GM23248 (cell line): ENCODE measurements around the gene WEE2. TPM values are rescaled to one million over a fixed set of nuclear protein-coding genes. Genes with fewer than 3 reads are reported as not detected.

ENCODE experiments used
- DNase-seq: peaks from one replicate; pipeline ENCODE4 v3.0.0-alpha.2; 2015
- H2AFZ ChIP-seq: fragments of 200-600 bp; sonication (generic); 2 replicates; pipeline ENCODE4 v1.6.1; 2016; ENCODE audit warnings: antibody characterized with exemption
- H3F3A ChIP-seq: fragments of 200-600 bp; sonication (generic); 2 replicates; pipeline ENCODE4 v1.6.1; 2016; ENCODE audit warnings: mild to moderate bottlenecking, antibody characterized with exemption, mixed run types; ENCODE audit not compliant: insufficient read depth
- H3K27ac ChIP-seq: fragments of 200-600 bp; sonication (generic); 2 replicates; pipeline ENCODE4 v1.5.1; 2016; ENCODE audit warnings: mild to moderate bottlenecking
- H3K27me3 ChIP-seq: fragments of 200-600 bp; sonication (generic); replicated peaks from 2 replicates; pipeline ENCODE4 v1.6.1; 2016; ENCODE audit warnings: mild to moderate bottlenecking; ENCODE audit not compliant: insufficient read depth
- H3K36me3 ChIP-seq: fragments of 200-600 bp; sonication (generic); 2 replicates; pipeline ENCODE4 v1.6.1; 2016; ENCODE audit warnings: low read depth, mild to moderate bottlenecking
- H3K4me1 ChIP-seq: fragments of 200-600 bp; sonication (generic); 2 replicates; pipeline ENCODE4 v1.6.1; 2016; ENCODE audit warnings: mild to moderate bottlenecking; ENCODE audit not compliant: insufficient read depth
- H3K4me2 ChIP-seq: fragments of 200-600 bp; sonication (generic); one replicate; pipeline ENCODE4 v1.6.1; 2016; ENCODE audit warnings: mild to moderate bottlenecking; ENCODE audit not compliant: unreplicated experiment
- H3K4me3 ChIP-seq: fragments of 200-600 bp; sonication (generic); 2 replicates; pipeline ENCODE4 v1.5.1; 2016; ENCODE audit warnings: mild to moderate bottlenecking
- H3K79me2 ChIP-seq: fragments of 200-600 bp; sonication (generic); 2 replicates; pipeline ENCODE4 v1.6.1; 2016; ENCODE audit warnings: mild to moderate bottlenecking; ENCODE audit not compliant: insufficient read depth
- H3K9ac ChIP-seq: fragments of 200-600 bp; sonication (generic); 2 replicates; pipeline ENCODE4 v1.6.1; 2016; ENCODE audit warnings: mild to moderate bottlenecking
- H3K9me2 ChIP-seq: fragments of 200-600 bp; sonication (generic); 2 replicates; pipeline ENCODE4 v1.6.1; 2016; ENCODE audit warnings: mixed run types, mild to moderate bottlenecking, moderate library complexity; ENCODE audit not compliant: insufficient read depth
- H3K9me3 ChIP-seq: fragments of 200-600 bp; sonication (generic); one replicate; pipeline ENCODE4 v1.6.1; 2017; ENCODE audit warnings: low read depth
- H4K20me1 ChIP-seq: fragments of 200-600 bp; sonication (generic); 2 replicates; pipeline ENCODE4 v1.6.0; 2016; ENCODE audit not compliant: insufficient read depth
- EZH2 ChIP-seq: fragments of 200-600 bp; sonication (generic); IDR thresholded peaks from 2 replicates; pipeline ENCODE4 v1.6.1; 2018; ENCODE audit warnings: antibody characterized with exemption, mild to moderate bottlenecking; ENCODE audit not compliant: insufficient read depth, poor library complexity, severe bottlenecking
- EZH2phosphoT487 ChIP-seq: fragments of 200-600 bp; sonication (generic); IDR thresholded peaks from 2 replicates; pipeline ENCODE4 v1.6.1; 2018; ENCODE audit warnings: antibody characterized with exemption, moderate library complexity, mild to moderate bottlenecking, low read depth; ENCODE audit not compliant: insufficient read depth
- WGBS, 2 experiments: methylation state at CpG; one replicate each; pipeline ENCODE4 v1.1.6; 2015 to 2017; ENCODE audit warnings: low lambda C conversion rate in 2 of 2, low coverage in 1 of 2; ENCODE audit errors: missing lambda C conversion rate in 2 of 2; 5-methylcytosine and 5-hydroxymethylcytosine counted together
- in situ Hi-C: fragments of 300-500 bp; cut with MboI; formaldehyde crosslinking; loops from 2 replicates; pipeline ENCODE4 v1.15.0; 2020
- polyA plus RNA-seq: library from polyadenylated mRNA; unstranded; fragments of >200 nt; fragmentation: Nextera tagmentation; extraction: Ambion mirVana; gene quantifications from 2 replicates; pipeline ENCODE4 v1.2.1, GENCODE V29; 2016
- total RNA-seq: library from RNA; depleted of rRNA; stranded (reverse); fragments of >200 nt; shearing (Covaris generic); gene quantifications from 2 replicates; pipeline ENCODE4 v1.2.3, GENCODE V29; 2014

Gene WEE2
- total and polyA plus RNA-seq, 2 experiments from 2014 or later = not detected

DNA sequence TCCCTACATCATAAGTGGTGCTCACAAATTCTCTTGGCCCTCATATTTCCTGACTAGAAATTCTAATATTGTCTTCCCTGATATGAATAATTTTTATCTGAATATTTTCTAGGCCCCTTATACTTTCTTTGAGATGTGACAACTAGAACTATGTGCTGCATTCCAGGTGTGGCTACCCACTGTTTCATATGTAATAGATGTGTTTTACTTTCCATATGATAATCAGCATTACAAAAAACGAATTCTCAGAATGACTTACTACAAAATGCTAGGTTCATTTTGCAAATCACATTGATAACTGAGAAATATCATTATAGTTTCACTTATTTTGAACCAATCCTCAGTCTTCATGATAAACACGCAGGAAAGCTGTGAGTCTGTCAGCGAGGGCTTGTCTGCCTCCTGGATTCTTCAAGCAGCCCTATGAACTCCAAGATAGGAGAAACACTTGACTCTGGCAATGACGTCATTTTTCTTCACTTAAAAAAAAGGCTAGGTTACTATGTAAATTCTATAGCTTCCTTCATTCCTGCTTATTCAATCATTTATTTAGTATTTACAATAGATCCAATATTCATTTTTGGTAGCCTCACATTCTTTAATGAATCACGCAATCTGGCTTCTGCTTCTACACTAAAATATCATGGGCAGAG lies 4.6 kb downstream of the WEE2 start:
- Histone ChIP-seq H2AFZ (no peak overlapping the region), H3K4me1 (no peaks in the 10 kb centered on the region), H3K4me2 (no peak overlapping the region), H3K36me3 (no peaks in the 10 kb centered on the region), H3K27ac (no peak overlapping the region), H3F3A (no peaks in the 10 kb centered on the region), H3K27me3 (no peaks in the 10 kb centered on the region), H3K79me2 (no peaks in the 10 kb centered on the region), H3K4me3 (no peak overlapping the region), H3K9ac (no peak overlapping the region), H3K9me3 (no peaks in the 10 kb centered on the region), H4K20me1 (no peaks in the 10 kb centered on the region), H3K9me2 (no peaks in the 10 kb centered on the region)
- WGBS, 2 experiments = 41 to 51% methylated on average over 5 of the region's 5 CpGs
- no peak for DNase-seq
- in situ Hi-C loops = no loop called here
- TF ChIP-seq EZH2 = no peak
- TF ChIP-seq EZH2phosphoT487 = no peak

DNA sequence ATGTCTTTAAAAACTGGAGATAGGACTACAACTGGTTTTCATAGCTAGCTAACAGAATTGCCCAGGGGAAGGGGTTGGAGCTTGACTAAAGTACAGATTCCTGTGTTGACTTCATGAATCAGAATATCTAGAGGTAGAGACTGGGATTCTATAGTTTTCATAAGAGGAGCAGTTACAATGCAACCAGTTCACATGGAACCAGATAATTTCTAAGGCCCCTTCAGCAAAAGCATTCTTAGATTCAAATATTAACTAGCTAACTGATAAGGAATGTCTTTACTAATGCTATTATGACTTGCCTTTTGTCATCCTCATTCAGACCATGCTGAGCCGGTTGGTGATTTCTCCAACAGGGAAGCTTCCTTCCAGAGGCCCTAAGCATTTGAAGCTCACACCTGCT lies 5.7 kb downstream of the WEE2 start:
- Histone ChIP-seq H3K79me2 (no peaks in the 10 kb centered on the region), H3K36me3 (no peaks in the 10 kb centered on the region), H3K9me2 (no peaks in the 10 kb centered on the region), H3F3A (no peaks in the 10 kb centered on the region), H3K9me3 (no peaks in the 10 kb centered on the region), H4K20me1 (no peaks in the 10 kb centered on the region), H3K27ac (no peak overlapping the region), H3K4me3 (no peak overlapping the region), H3K4me2 (no peak overlapping the region), H2AFZ (no peak overlapping the region), H3K9ac (no peak overlapping the region), H3K27me3 (no peaks in the 10 kb centered on the region), H3K4me1 (no peaks in the 10 kb centered on the region)
- WGBS, 2 experiments = 46 to 63% methylated on average over 1 of the region's 1 CpG
- in situ Hi-C loops = no loop called here
- no peak for DNase-seq
- TF ChIP-seq EZH2phosphoT487 = no peak
- no peak for TF ChIP-seq EZH2

DNA sequence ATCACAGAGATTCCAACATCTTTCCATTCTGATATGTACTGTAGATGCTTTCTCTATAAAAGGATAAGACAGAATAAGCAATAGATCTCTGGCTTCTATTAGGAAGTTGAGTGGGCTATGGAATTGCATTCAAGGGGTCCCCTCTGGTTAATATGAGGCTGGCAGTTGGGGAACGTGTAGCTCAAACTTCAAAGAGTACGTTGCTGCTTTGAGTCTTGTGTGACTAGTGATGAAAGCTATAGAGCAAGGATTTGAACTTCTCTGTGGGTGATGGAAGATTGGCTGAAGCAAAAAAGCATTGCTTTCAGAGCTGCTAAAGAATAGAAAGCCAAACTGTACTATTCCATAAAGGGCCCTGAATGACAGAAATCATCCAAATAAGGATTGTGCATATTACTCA lies 6.4 kb downstream of the WEE2 start:
- no peaks in the 10 kb centered on the region for H4K20me1 ChIP-seq

DNA sequence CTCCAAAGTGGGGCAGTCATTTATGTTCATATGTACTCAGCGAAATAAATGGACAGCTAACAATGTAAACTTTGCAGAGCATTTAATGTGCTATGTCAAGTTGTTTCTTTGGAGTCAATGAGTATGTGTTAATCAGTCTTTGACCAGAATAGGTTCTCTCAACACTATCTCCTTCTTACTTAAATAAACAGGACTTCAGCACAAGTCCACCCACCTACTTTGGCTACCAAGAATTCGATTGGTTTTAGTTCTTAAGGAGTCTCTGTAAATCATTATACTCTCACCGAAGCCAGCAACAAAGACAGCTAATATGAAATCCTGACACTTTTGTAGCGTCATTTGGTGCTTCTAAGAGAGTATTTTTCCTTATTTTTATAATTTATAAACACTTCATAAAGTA lies 6.9 kb downstream of the WEE2 start:
- no peak for DNase-seq
- Histone ChIP-seq H3K9me3 (no peaks in the 10 kb centered on the region), H3F3A (no peaks in the 10 kb centered on the region), H3K4me3 (no peak overlapping the region), H3K79me2 (no peaks in the 10 kb centered on the region), H3K4me1 (no peaks in the 10 kb centered on the region), H3K9ac (no peak overlapping the region), H3K36me3 (no peaks in the 10 kb centered on the region), H3K9me2 (no peaks in the 10 kb centered on the region), H3K27me3 (no peaks in the 10 kb centered on the region), H3K4me2 (no peak overlapping the region), H4K20me1 (no peaks in the 10 kb centered on the region), H2AFZ (no peak overlapping the region), H3K27ac (no peak overlapping the region)
- TF ChIP-seq EZH2phosphoT487 = no peak
- TF ChIP-seq EZH2 = no peak
- 11 to 13% methylated on average over 4 of the region's 4 CpGs for WGBS, 2 experiments
- in situ Hi-C loops = no loop called here

More for the DNA sequence above, 6.4 kb downstream of the WEE2 start:
- in situ Hi-C loops = no loop called here
- no peak overlapping the region for H3K27ac ChIP-seq
- TF ChIP-seq EZH2phosphoT487 (no peak), EZH2 (no peak)
- no peaks in the 10 kb centered on the region for H3K79me2 ChIP-seq
- no peaks in the 10 kb centered on the region for H3K9me3 ChIP-seq
- H3K9ac ChIP-seq = no peak overlapping the region
- H3K36me3 ChIP-seq = no peaks in the 10 kb centered on the region
- H3K4me3 ChIP-seq = no peak overlapping the region
- no peaks in the 10 kb centered on the region for H3K4me1 ChIP-seq
- no peak overlapping the region for H3K4me2 ChIP-seq
- H2AFZ ChIP-seq = no peak overlapping the region
- H3F3A ChIP-seq = no peaks in the 10 kb centered on the region
- H3K27me3 ChIP-seq = no peaks in the 10 kb centered on the region
- H3K9me2 ChIP-seq = no peaks in the 10 kb centered on the region
- DNase-seq = no peak
- 30 to 37% methylated on average over 2 of the region's 2 CpGs for WGBS, 2 experiments
